Measurements from ENCODE around the gene XPR1. TPM values are rescaled to one million over a fixed set of nuclear protein-coding genes. Genes with fewer than 3 reads are reported as not detected.
"Not testable (repeated sequence)": the region's sequence is repeated elsewhere in the genome, so short reads cannot be mapped to it uniquely, and the experiment has no call there.

XPR1 gene
- total and polyA plus RNA-seq, 9 donors = 5.7 to 34.1 (median 17.3) TPM

DNA sequence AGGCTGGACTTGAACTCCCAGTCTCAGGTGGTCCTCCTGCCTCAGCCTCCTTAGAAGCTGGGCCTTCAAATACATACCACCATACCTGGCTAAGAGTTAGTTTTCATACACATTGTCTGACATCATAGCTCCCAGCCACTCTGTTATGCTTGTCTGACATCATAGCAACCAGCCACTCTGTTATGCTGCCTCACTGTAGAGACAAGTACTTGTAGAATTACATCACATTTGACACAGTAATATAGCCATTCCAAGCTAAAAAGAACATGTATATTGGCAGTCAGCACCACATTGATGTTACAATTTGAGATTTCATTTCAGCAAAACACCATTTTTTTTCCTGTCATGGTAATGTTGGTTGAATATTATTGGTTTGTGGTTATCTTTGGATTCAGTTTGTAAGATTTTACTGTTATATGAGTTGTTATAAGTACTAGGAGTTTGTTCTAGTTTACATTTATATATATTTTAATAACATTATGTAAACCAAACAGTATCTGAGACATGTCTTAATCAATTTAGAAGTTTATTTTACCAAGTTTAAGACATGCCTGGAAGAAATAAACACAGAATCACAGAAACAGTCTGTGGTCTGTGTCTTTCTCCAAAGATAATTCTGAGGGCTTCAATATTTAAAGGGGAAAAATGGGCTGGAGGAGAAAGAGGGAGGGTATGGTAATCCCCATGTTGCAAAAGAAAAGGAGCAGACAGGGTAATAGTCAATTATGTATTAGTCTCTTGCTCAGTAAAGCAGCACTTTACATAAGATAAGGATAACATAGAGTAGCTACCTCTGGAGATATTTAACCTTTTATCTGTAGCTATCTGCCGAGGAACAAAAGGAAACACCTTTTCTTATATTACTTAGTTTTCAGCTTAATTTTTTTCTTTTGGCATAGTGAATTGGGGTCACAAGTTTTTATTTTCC is 43.0 kb downstream of the XPR1 start:
- Histone ChIP-seq H3K27ac (no peak overlapping the region), H3K4me3 (no peak overlapping the region), H3K36me3 (no peaks in the 10 kb centered on the region), H3K4me1 (ENCODE audit: insufficient read depth) (no peaks in the 10 kb centered on the region), H3K27me3 (no peaks in the 10 kb centered on the region), H3K9me3 (no peaks in the 10 kb centered on the region)
- TF ChIP-seq POLR2A (IDR thresholded peaks at IDR 0.05) = no peak
- TF ChIP-seq, protein P1, sequence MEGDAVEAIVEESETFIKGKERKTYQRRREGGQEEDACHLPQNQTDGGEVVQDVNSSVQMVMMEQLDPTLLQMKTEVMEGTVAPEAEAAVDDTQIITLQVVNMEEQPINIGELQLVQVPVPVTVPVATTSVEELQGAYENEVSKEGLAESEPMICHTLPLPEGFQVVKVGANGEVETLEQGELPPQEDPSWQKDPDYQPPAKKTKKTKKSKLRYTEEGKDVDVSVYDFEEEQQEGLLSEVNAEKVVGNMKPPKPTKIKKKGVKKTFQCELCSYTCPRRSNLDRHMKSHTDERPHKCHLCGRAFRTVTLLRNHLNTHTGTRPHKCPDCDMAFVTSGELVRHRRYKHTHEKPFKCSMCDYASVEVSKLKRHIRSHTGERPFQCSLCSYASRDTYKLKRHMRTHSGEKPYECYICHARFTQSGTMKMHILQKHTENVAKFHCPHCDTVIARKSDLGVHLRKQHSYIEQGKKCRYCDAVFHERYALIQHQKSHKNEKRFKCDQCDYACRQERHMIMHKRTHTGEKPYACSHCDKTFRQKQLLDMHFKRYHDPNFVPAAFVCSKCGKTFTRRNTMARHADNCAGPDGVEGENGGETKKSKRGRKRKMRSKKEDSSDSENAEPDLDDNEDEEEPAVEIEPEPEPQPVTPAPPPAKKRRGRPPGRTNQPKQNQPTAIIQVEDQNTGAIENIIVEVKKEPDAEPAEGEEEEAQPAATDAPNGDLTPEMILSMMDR (IDR thresholded peaks at IDR 0.05) = no peak
- no peak for TF ChIP-seq EP300 (IDR thresholded peaks at IDR 0.05)
- intact Hi-C loops (cut with DNase I) = no loop called here
- DNase-seq = no peak
- 2 to 40% (median 39%) methylated on average over 1 of the region's 1 CpG for WGBS, 3 donors

DNA sequence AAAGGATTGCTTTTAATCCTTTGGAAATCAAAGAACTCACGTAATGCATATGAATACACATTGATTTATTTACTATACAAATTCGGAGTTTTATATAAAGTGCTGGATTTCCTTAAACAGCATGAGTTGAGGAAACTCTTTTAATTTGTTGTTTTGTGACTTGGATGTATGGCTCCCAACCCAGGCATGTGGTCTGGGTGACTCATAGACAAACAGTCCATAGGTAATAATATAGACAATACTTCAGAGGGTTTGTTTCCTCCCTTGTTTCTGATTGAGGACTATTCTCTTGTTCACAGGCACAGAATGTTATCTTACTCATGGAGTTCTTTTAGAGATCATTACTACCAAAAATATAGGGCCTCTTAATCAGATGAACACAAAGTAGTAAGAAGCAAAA is 43.8 kb downstream of the XPR1 start:
- Histone ChIP-seq H3K4me3 (no peak overlapping the region), H3K9me3 (no peaks in the 10 kb centered on the region), H3K27ac (no peak overlapping the region), H3K27me3 (no peaks in the 10 kb centered on the region), H3K4me1 (ENCODE audit: insufficient read depth) (no peaks in the 10 kb centered on the region), H3K36me3 (no peaks in the 10 kb centered on the region)
- intact Hi-C loops (cut with DNase I) = no loop called here
- WGBS, 3 donors = 93 to 94% (median 94%) methylated on average over 2 of the region's 2 CpGs
- no peak for DNase-seq
- TF ChIP-seq POLR2A (IDR thresholded peaks at IDR 0.05) (no peak), EP300 (IDR thresholded peaks at IDR 0.05) (no peak)
- TF ChIP-seq, protein P1 (IDR thresholded peaks at IDR 0.05) = no peak

DNA sequence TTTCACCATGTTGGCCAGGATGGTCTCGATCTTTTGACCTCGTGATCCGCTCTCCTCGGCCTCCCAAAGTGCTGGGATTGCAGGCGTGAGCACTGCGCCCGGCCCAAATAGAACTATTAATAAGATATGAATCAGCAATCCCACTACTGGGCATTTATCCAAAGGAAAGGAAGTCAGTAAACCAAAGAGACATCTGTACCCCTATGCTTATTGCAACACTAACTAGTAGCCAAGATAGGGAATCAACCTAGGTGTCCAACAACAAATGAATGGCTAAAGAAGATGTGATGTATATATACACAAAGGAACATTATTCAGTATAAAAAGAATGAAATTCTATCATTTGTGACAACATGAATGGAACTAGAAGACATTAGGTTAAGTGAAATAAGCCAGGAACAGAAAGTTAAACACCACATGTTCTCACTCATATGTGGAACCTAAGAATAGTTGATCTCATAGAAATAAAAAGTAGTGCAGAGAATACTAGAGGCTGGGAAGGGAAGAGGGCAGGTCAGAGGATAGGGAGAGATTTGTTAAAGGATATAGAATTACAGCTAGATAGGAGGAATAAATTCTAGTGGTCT is 48.8 kb downstream of the XPR1 start:
- intact Hi-C loops (cut with DNase I) = no loop called here
- Histone ChIP-seq H3K4me3 (no peak overlapping the region), H3K9me3 (no peaks in the 10 kb centered on the region), H3K27me3 (no peaks in the 10 kb centered on the region), H3K27ac (no peak overlapping the region), H3K4me1 (ENCODE audit: insufficient read depth) (no peaks in the 10 kb centered on the region), H3K36me3 (no peaks in the 10 kb centered on the region)
- TF ChIP-seq POLR2A (IDR thresholded peaks at IDR 0.05) (no peak), EP300 (IDR thresholded peaks at IDR 0.05) (no peak)
- TF ChIP-seq, protein P1 (IDR thresholded peaks at IDR 0.05) = no peak
- WGBS, 3 donors = 86 to 95% (median 95%) methylated on average over 7 of the region's 7 CpGs
- no peak for DNase-seq

DNA sequence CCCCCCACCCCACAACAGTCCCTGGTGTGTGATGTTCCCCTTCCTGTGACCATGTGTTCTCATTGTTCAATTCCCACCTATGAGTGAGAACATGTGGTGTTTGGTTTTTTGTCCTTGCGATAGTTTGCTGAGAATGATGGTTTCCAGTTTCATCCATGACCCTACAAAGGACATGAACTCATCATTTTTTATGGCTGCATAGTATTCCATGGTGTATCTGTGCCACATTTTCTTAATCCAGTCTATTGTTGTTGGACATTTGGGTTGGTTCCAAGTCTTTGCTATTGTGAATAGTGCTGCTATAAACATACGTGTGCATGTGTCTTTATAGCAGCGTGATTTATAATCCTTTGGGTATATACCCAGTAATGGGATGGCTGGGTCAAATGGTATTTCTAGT is 51.3 kb downstream of the XPR1 start:
- H3K9me3 ChIP-seq; H3K27me3 ChIP-seq; H3K36me3 ChIP-seq; H3K4me1 ChIP-seq (ENCODE audit: insufficient read depth); DNase-seq; intact Hi-C loops (cut with DNase I); H3K27ac ChIP-seq; H3K4me3 ChIP-seq: not testable (repeated sequence)
- 89 to 99% (median 95%) methylated on average over 3 of the region's 3 CpGs for WGBS, 3 donors
